ENCODE measurements around the gene TMEM117.
A peak's percentile ranks its signal among the peaks of the same experiment; 100 is the strongest.

TMEM117 gene

GRCh38 chr12:43917896-43918295, 82.0 kb downstream of the TMEM117 start:
- no peak for DNase-seq (ENCODE audit: low read depth)
- no peak overlapping the region for H3K4me3 ChIP-seq (ENCODE audit: low read depth, low read length)
- no peak for TF ChIP-seq MAX (IDR thresholded peaks at IDR 0.05; ENCODE audit: low read depth, low read length)
- no peak for TF ChIP-seq POLR2A (IDR thresholded peaks at IDR 0.05; ENCODE audit: extremely low read depth, insufficient read length)
- no peak for TF ChIP-seq CTCF (IDR thresholded peaks at IDR 0.05; ENCODE audit: low read depth, low read length)
- no peak for TF ChIP-seq MYC (IDR thresholded peaks at IDR 0.05; ENCODE audit: low read depth, low read length)

- H3K4me3 ChIP-seq (ENCODE audit: low read depth, low read length), result no peak overlapping the region
- DNase-seq (ENCODE audit: low read depth), result no peak
- TF ChIP-seq MYC (IDR thresholded peaks at IDR 0.05; ENCODE audit: low read depth, low read length) (no peak), POLR2A (IDR thresholded peaks at IDR 0.05; ENCODE audit: extremely low read depth, insufficient read length) (no peak), MAX (IDR thresholded peaks at IDR 0.05; ENCODE audit: low read depth, low read length) (no peak)
Observed at GRCh38 chr12:43921666-43922337, 85.9 kb downstream of the TMEM117 start.

GRCh38 chr12:43930032-43930431, 94.2 kb downstream of the TMEM117 start:
- TF ChIP-seq CTCF (IDR thresholded peaks at IDR 0.05; ENCODE audit: low read depth, low read length) (no peak), MAX (IDR thresholded peaks at IDR 0.05; ENCODE audit: low read depth, low read length) (no peak), POLR2A (IDR thresholded peaks at IDR 0.05; ENCODE audit: extremely low read depth, insufficient read length) (no peak), MYC (IDR thresholded peaks at IDR 0.05; ENCODE audit: low read depth, low read length) (no peak)
- no peak overlapping the region for H3K4me3 ChIP-seq (ENCODE audit: low read depth, low read length)
- no peak for DNase-seq (ENCODE audit: low read depth)

- TF ChIP-seq POLR2A (IDR thresholded peaks at IDR 0.05; ENCODE audit: extremely low read depth, insufficient read length) (no peak), CTCF (IDR thresholded peaks at IDR 0.05; ENCODE audit: low read depth, low read length) (no peak), MAX (IDR thresholded peaks at IDR 0.05; ENCODE audit: low read depth, low read length) (no peak), MYC (IDR thresholded peaks at IDR 0.05; ENCODE audit: low read depth, low read length) (no peak)
- no peak overlapping the region for H3K4me3 ChIP-seq (ENCODE audit: low read depth, low read length)
- DNase-seq (ENCODE audit: low read depth), result no peak
Observed at GRCh38 chr12:43931187-43931586, 95.3 kb downstream of the TMEM117 start.

GRCh38 chr12:43935581-43935980, 99.7 kb downstream of the TMEM117 start:
- H3K4me3 ChIP-seq (ENCODE audit: low read depth, low read length), result no peak overlapping the region
- DNase-seq (ENCODE audit: low read depth), result no peak
- TF ChIP-seq MYC (IDR thresholded peaks at IDR 0.05; ENCODE audit: low read depth, low read length) (no peak), POLR2A (IDR thresholded peaks at IDR 0.05; ENCODE audit: extremely low read depth, insufficient read length) (no peak), CTCF (IDR thresholded peaks at IDR 0.05; ENCODE audit: low read depth, low read length) (no peak), MAX (IDR thresholded peaks at IDR 0.05; ENCODE audit: low read depth, low read length) (no peak)

GRCh38 chr12:43937947-43938346, 102.1 kb downstream of the TMEM117 start:
- TF ChIP-seq MAX (IDR thresholded peaks at IDR 0.05; ENCODE audit: low read depth, low read length), result no peak
- TF ChIP-seq CTCF (IDR thresholded peaks at IDR 0.05; ENCODE audit: low read depth, low read length), result peak; percentile 39
- no peak for TF ChIP-seq MYC (IDR thresholded peaks at IDR 0.05; ENCODE audit: low read depth, low read length)
- H3K4me3 ChIP-seq (ENCODE audit: low read depth, low read length), result no peak overlapping the region
- DNase-seq (ENCODE audit: low read depth), result peak; percentile 62

Measured in NB4 (cell line).